ENCODE results near the gene TCEAL8. TPM values are rescaled to one million over a fixed set of nuclear protein-coding genes. Genes with fewer than 3 reads are reported as not detected.

Gene TCEAL8
- total and polyA plus RNA-seq, 4 donors, result 11.9 to 109 (median 20.2) TPM

- Histone ChIP-seq H3K4me1 (ENCODE audit: control insufficient read depth in 4 of 4, insufficient read depth in 4 of 4, low read length in 3 of 4) (no peaks in the 10 kb centered on the region), H3K9me3 (ENCODE audit: control insufficient read depth in 4 of 4, low read length in 3 of 4) (no peaks in the 10 kb centered on the region), H3K36me3 (ENCODE audit: control insufficient read depth in 4 of 4, insufficient read depth in 3 of 4, low read depth in 1 of 4, low read length in 3 of 4) (no peaks in the 10 kb centered on the region), H3K27me3 (ENCODE audit: control insufficient read depth in 4 of 4, insufficient read depth in 4 of 4, low read length in 3 of 4) (peaks cover 0 to 3% (median 0%) of the 10 kb centered on the region in 4 donors), H3K27ac (ENCODE audit: low read depth in 1 of 2, low read length in 2 of 2) (no peak overlapping the region), H3K4me3 (ENCODE audit: low read depth in 1 of 3, low read length in 3 of 3) (no peak overlapping the region), H3K9ac (ENCODE audit: low read depth in 1 of 2, low read length in 2 of 2) (no peak overlapping the region)
- DNase-seq (ENCODE audit: low spot score), result no peak
- no peak for TF ChIP-seq RXRA (IDR thresholded peaks at IDR 0.05)
- TF ChIP-seq YY1 (IDR thresholded peaks at IDR 0.05), result no peak
- no peak for TF ChIP-seq FOXA2 (IDR thresholded peaks at IDR 0.05)
- TF ChIP-seq, protein P1, sequence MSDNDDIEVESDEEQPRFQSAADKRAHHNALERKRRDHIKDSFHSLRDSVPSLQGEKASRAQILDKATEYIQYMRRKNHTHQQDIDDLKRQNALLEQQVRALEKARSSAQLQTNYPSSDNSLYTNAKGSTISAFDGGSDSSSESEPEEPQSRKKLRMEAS (IDR thresholded peaks at IDR 0.05), result no peak
- no peak for TF ChIP-seq JUND (IDR thresholded peaks at IDR 0.05)
- TF ChIP-seq NR2F2 (IDR thresholded peaks at IDR 0.05), result no peak
- TF ChIP-seq EGR1 (IDR thresholded peaks at IDR 0.05; ENCODE audit: low read depth in 2 of 2), result no peak
- TF ChIP-seq HNF4A (conservative IDR thresholded peaks at IDR 0.05), result no peak
- 58% methylated on average over 39 of the region's 39 CpGs for WGBS
Measured at GRCh38 chrX:103220511-103221323, 34.2 kb downstream of the TCEAL8 start.

DNA sequence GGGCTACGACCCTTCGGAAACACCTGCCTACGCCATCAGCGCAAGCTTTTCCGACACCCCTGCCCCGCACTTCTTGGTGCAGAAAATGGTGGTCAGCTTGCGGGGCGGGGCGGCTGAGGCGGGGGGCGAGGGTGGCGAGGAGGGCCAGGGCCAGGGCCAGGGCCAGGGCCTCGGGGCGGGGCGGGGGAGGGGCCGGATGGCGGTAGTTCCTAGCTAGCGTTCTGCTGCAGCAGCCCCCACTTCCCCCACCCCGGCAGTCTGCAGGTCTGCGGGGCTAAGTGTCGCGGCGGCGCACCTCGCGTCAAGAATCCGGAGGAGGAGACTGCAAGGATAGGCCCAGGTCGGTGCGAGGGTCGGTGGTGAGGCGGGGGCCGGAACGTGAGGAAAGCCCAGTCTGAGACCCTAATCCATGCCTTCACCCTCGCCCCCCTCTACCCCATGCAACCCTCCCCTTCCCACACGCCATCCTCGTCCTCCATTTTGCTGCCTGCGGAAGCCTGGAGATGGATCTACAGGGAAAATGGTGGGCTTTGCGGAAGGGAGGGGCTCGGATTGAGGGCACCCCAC, 39.4 kb downstream of the TCEAL8 start:
- no peaks in the 10 kb centered on the region for H3K9me3 ChIP-seq (ENCODE audit: control insufficient read depth in 4 of 4, low read length in 3 of 4)
- no peaks in the 10 kb centered on the region for H3K36me3 ChIP-seq (ENCODE audit: control insufficient read depth in 4 of 4, insufficient read depth in 3 of 4, low read depth in 1 of 4, low read length in 3 of 4)
- peaks cover 0 to 3% (median 0%) of the 10 kb centered on the region in 4 donors for H3K27me3 ChIP-seq (ENCODE audit: control insufficient read depth in 4 of 4, insufficient read depth in 4 of 4, low read length in 3 of 4)
- TF ChIP-seq YY1 (IDR thresholded peaks at IDR 0.05), result peak; percentile 29
- TF ChIP-seq RXRA (IDR thresholded peaks at IDR 0.05), result no peak
- peak; percentile 63 for DNase-seq (ENCODE audit: low spot score)
- peak overlapping the region; percentile 5 to 36 for H3K27ac ChIP-seq (ENCODE audit: low read depth in 1 of 2, low read length in 2 of 2)
- WGBS, result 17% methylated on average over 37 of the region's 39 CpGs
- H3K9ac ChIP-seq (ENCODE audit: low read depth in 1 of 2, low read length in 2 of 2), result no peak overlapping the region
- peak overlapping the region; percentile 18 to 53 (median 20) for H3K4me3 ChIP-seq (ENCODE audit: low read depth in 1 of 3, low read length in 3 of 3)
- no peaks in the 10 kb centered on the region for H3K4me1 ChIP-seq (ENCODE audit: control insufficient read depth in 4 of 4, insufficient read depth in 4 of 4, low read length in 3 of 4)

DNA sequence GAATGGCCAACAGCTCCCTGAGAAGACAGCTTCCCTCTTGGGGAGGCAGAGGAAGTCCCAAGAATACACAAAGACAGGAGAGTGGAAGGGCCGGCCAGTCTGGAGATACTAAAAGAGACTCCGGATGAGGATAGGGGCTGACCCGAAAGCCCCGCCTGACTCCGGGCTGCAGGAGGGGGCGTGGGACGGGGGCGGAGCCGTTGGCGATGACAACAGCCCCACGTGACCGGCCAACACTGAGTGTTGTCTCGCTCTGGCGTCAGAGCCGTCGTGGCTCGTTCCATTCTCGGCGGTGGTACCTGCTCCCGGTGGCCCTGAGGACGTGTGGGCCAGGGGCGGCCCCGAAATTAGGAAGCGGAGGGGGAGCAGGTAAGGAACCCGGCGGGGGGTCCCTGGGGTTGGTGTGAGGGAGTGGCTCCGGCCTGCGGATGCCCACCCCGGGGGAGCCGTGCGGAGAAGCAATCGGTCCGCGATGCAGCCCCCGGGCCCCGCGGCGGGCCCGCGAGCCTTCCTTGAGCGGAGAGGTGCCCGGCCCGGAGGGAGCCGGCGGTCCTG, 40.0 kb downstream of the TCEAL8 start, which contains the start of gene BEX4:
BEX4 (plus strand) TSS at position 239 of the 555 bp plus-strand sequence. CDS start 1,046 bp downstream, outside the sequence.
- Histone ChIP-seq H3K9ac (ENCODE audit: low read depth in 1 of 2, low read length in 2 of 2) (no peak within 1 kb of the TSS), H3K27me3 (ENCODE audit: control insufficient read depth in 4 of 4, insufficient read depth in 4 of 4, low read length in 3 of 4) (peaks cover 0 to 1% (median 0%) of the 10 kb centered on the region in 4 donors), H3K4me1 (ENCODE audit: control insufficient read depth in 4 of 4, insufficient read depth in 4 of 4, low read length in 3 of 4) (no peaks in the 10 kb centered on the region), H3K27ac (ENCODE audit: low read depth in 1 of 2, low read length in 2 of 2) (peak within 1 kb of the TSS; percentile 5 to 36), H3K36me3 (ENCODE audit: control insufficient read depth in 4 of 4, insufficient read depth in 3 of 4, low read depth in 1 of 4, low read length in 3 of 4) (no peaks in the 10 kb centered on the region), H3K4me3 (ENCODE audit: low read depth in 1 of 3, low read length in 3 of 3) (peak within 1 kb of the TSS; percentile 18 to 53 (median 20)), H3K9me3 (ENCODE audit: control insufficient read depth in 4 of 4, low read length in 3 of 4) (no peaks in the 10 kb centered on the region)
- WGBS, result 2% methylated on average over 45 of the region's 45 CpGs
- DNase-seq (ENCODE audit: low spot score), result peak; percentile 81
- TF ChIP-seq TAF1 (conservative IDR thresholded peaks at IDR 0.05), result peak; percentile 78
- no peak for TF ChIP-seq FOXA1 (IDR thresholded peaks at IDR 0.05)

- H3K27ac ChIP-seq (ENCODE audit: low read depth in 1 of 2, low read length in 2 of 2), result no peak overlapping the region
- no peaks in the 10 kb centered on the region for H3K9me3 ChIP-seq (ENCODE audit: control insufficient read depth in 4 of 4, low read length in 3 of 4)
- no peaks in the 10 kb centered on the region for H3K36me3 ChIP-seq (ENCODE audit: control insufficient read depth in 4 of 4, insufficient read depth in 3 of 4, low read depth in 1 of 4, low read length in 3 of 4)
- H3K4me1 ChIP-seq (ENCODE audit: control insufficient read depth in 4 of 4, insufficient read depth in 4 of 4, low read length in 3 of 4), result no peaks in the 10 kb centered on the region
- peaks cover 0 to 3% (median 0%) of the 10 kb centered on the region in 4 donors for H3K27me3 ChIP-seq (ENCODE audit: control insufficient read depth in 4 of 4, insufficient read depth in 4 of 4, low read length in 3 of 4)
- H3K4me3 ChIP-seq (ENCODE audit: low read depth in 1 of 3, low read length in 3 of 3), result no peak overlapping the region
- no peak overlapping the region for H3K9ac ChIP-seq (ENCODE audit: low read depth in 1 of 2, low read length in 2 of 2)
- WGBS, result 72% methylated on average over 8 of the region's 8 CpGs
- no peak for DNase-seq (ENCODE audit: low spot score)
- TF ChIP-seq ZBTB33 (IDR thresholded peaks at IDR 0.05) (no peak), YY1 (IDR thresholded peaks at IDR 0.05) (no peak), RXRA (IDR thresholded peaks at IDR 0.05) (no peak), HNF4A (conservative IDR thresholded peaks at IDR 0.05) (no peak), JUND (IDR thresholded peaks at IDR 0.05) (no peak), RAD21 (IDR thresholded peaks at IDR 0.05) (no peak), SP1 (IDR thresholded peaks at IDR 0.05) (no peak), NR2F2 (IDR thresholded peaks at IDR 0.05) (no peak), GABPA (IDR thresholded peaks at IDR 0.05 in 1 of 2, conservative IDR thresholded peaks at IDR 0.05 in 1 of 2) (no peak), HNF4G (IDR thresholded peaks at IDR 0.05) (no peak), FOXA1 (IDR thresholded peaks at IDR 0.05) (no peak)
- TF ChIP-seq, protein P2, sequence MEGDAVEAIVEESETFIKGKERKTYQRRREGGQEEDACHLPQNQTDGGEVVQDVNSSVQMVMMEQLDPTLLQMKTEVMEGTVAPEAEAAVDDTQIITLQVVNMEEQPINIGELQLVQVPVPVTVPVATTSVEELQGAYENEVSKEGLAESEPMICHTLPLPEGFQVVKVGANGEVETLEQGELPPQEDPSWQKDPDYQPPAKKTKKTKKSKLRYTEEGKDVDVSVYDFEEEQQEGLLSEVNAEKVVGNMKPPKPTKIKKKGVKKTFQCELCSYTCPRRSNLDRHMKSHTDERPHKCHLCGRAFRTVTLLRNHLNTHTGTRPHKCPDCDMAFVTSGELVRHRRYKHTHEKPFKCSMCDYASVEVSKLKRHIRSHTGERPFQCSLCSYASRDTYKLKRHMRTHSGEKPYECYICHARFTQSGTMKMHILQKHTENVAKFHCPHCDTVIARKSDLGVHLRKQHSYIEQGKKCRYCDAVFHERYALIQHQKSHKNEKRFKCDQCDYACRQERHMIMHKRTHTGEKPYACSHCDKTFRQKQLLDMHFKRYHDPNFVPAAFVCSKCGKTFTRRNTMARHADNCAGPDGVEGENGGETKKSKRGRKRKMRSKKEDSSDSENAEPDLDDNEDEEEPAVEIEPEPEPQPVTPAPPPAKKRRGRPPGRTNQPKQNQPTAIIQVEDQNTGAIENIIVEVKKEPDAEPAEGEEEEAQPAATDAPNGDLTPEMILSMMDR (IDR thresholded peaks at IDR 0.05; ENCODE audit: low read depth, low read length, missing input control), result no peak
- TF ChIP-seq, protein P1 (IDR thresholded peaks at IDR 0.05), result no peak
Measured at GRCh38 chrX:103212749-103213457, 42.1 kb downstream of the TCEAL8 start.

Data from liver (tissue), 9 donors.